ENCODE data around the gene WFIKKN2. TPM values are rescaled to one million over a fixed set of nuclear protein-coding genes. Genes with fewer than 3 reads are reported as not detected.
"Not testable (repeated sequence)": the region's sequence is repeated elsewhere in the genome, so short reads cannot be mapped to it uniquely, and the experiment has no call there.

WFIKKN2 gene
- total RNA-seq, 4 donors from 2014 or later, result 0.09 to 0.22 (median 0.20) TPM; not detected in 1

DNA sequence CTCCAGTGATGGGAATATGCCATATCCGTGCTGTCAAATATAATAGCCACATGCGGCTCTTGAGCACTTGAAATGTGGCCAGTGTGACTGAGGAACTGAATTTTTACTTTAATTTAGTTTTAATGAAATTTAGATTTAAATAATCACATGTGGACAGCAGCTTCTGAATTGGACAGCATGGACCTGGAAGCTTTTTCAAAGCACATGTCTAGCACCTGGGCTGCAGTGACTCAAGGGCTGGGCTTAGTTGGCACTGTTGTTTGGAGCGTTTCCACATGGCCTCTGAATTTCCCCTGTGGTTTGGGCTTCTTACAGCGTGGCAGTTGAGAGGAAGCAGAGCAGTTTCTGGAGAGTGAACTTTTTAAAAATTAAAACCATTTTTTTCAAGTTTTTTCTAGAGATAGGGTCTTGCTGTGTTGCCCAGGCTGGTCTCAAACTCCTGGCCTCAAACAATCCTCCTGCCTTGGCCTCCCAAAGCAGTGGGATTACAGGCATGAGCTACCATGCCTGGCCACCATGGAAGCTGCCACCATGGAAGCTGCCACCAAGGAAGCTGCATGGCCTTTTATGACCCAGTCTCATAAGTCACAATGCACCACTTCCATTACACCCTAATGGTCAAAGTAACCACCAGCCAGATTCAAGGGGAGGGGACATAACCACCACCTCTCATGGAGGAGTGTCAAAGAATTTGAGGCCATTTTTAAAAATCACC is 37.5 kb downstream of the WFIKKN2 start:
- Histone ChIP-seq H3K4me1 (peaks cover 30 to 32% of the 10 kb centered on the region in 2 donors), H3K27me3 (no peaks in the 10 kb centered on the region), H3K36me3 (no peaks in the 10 kb centered on the region), H3K9me3 (no peaks in the 10 kb centered on the region), H3K4me3 (no peak overlapping the region), H3K27ac (peak overlapping the region; percentile 56 to 80 (median 78))
- in situ Hi-C loops (cut with MboI; ENCODE audit: low sequenced_read_pairs in 4 of 4) (loop anchor here in 2 of 4 donors (25.0 kb wide), 1 partner anchor 289 kb away; the partner anchor contains the start of genes NME1 (in 2 of the 2) and NME2 (in 2 of the 2)), intact Hi-C loops (cut with DNase I; ENCODE audit: low total_unique reads) (no loop called here)
- ATAC-seq (peak; percentile 92 to 94), DNase-seq (peak; percentile 62 to 80)
- TF ChIP-seq POLR2A (IDR thresholded peaks at IDR 0.05), result no peak
- TF ChIP-seq, protein P1, sequence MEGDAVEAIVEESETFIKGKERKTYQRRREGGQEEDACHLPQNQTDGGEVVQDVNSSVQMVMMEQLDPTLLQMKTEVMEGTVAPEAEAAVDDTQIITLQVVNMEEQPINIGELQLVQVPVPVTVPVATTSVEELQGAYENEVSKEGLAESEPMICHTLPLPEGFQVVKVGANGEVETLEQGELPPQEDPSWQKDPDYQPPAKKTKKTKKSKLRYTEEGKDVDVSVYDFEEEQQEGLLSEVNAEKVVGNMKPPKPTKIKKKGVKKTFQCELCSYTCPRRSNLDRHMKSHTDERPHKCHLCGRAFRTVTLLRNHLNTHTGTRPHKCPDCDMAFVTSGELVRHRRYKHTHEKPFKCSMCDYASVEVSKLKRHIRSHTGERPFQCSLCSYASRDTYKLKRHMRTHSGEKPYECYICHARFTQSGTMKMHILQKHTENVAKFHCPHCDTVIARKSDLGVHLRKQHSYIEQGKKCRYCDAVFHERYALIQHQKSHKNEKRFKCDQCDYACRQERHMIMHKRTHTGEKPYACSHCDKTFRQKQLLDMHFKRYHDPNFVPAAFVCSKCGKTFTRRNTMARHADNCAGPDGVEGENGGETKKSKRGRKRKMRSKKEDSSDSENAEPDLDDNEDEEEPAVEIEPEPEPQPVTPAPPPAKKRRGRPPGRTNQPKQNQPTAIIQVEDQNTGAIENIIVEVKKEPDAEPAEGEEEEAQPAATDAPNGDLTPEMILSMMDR (IDR thresholded peaks at IDR 0.05 in 4 of 5, conservative IDR thresholded peaks at IDR 0.05 in 1 of 5), result no peak

DNA sequence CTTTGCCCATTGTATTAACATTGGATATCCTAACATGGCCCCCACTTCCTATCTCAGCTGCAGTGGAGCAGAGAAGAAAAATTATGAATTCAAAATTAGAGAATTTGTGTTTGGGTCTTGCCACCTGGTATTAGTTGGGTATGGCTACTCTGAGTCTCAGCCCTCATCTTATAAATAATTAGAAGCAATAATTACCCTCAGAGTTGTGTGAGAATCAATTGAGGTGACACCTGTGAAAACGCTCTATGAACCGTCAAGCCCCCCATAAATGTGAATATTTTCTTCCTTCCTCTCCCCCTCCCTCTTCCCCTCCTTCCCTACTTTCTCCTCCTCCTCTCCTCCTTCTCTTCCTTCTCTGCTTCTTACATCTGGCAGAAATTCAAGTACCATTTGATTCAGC is 39.7 kb downstream of the WFIKKN2 start:
- TF ChIP-seq, protein P1 (IDR thresholded peaks at IDR 0.05 in 4 of 5, conservative IDR thresholded peaks at IDR 0.05 in 1 of 5), result no peak
- TF ChIP-seq POLR2A (IDR thresholded peaks at IDR 0.05), result no peak
- intact Hi-C loops (cut with DNase I; ENCODE audit: low total_unique reads), result loop anchor here (2.0 kb wide), 1 partner anchor 30 kb away; no protein-coding TSS in a partner anchor
- in situ Hi-C loops (cut with MboI; ENCODE audit: low sequenced_read_pairs in 4 of 4), result no loop called here
- Histone ChIP-seq H3K4me3 (no peak overlapping the region), H3K27me3 (no peaks in the 10 kb centered on the region), H3K27ac (no peak overlapping the region), H3K36me3 (no peaks in the 10 kb centered on the region), H3K9me3 (no peaks in the 10 kb centered on the region), H3K4me1 (peaks cover 19 to 20% of the 10 kb centered on the region in 2 donors)
- DNase-seq, result no peak
- no peak for ATAC-seq

DNA sequence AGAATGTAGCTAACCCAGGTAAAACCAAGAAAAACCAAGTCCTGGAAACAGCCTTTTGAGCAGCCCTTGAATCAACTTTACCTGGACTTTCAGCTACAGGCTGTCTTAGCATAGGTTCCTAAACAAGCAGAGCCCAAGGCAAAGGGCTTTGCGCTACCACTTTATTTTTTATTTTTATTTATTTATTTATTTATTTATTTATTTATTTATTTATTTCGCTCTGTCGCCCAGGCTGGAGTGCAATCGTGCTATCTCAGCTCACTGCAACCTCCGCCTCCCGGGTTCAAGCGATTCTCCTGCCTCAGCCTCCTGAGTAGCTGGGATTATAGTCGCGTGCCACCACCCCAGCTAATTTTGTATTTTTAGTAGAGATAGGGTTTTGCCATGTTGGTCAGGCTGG is 41.7 kb downstream of the WFIKKN2 start:
- H3K4me3 ChIP-seq; H3K9me3 ChIP-seq; intact Hi-C loops (cut with DNase I; ENCODE audit: low total_unique reads); in situ Hi-C loops (cut with MboI; ENCODE audit: low sequenced_read_pairs in 4 of 4); H3K27ac ChIP-seq; H3K36me3 ChIP-seq; DNase-seq; ATAC-seq; H3K27me3 ChIP-seq: not testable (repeated sequence)
- peaks cover 12 to 16% of the 10 kb centered on the region in 2 donors for H3K4me1 ChIP-seq

DNA sequence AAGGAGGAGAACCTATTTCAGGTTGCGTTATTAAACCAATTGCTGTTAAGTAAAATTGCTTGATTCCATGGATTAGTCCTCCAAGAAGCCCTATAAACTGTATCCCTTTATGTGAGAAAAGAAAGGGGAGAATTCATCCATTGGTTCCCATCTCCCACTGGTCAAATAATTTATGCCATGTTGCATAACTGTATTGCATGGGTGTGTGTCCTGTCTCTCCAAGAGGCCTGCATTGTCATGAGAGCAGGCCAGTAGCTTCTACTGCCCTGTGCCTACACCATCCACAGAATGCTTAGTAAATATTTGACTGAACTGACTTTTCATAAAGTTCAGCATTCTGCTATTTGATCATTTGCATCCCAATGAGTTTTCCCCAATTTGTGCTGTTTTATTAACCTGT is 42.5 kb downstream of the WFIKKN2 start:
- H3K9me3 ChIP-seq, result no peaks in the 10 kb centered on the region
- ATAC-seq (no peak), DNase-seq (no peak)
- H3K4me1 ChIP-seq, result peaks cover 4 to 8% of the 10 kb centered on the region in 2 donors
- in situ Hi-C loops (cut with MboI; ENCODE audit: low sequenced_read_pairs in 4 of 4), result no loop called here
- intact Hi-C loops (cut with DNase I; ENCODE audit: low total_unique reads), result no loop called here
- H3K27ac ChIP-seq, result no peak overlapping the region
- H3K36me3 ChIP-seq, result no peaks in the 10 kb centered on the region
- no peaks in the 10 kb centered on the region for H3K27me3 ChIP-seq
- TF ChIP-seq, protein P1 (IDR thresholded peaks at IDR 0.05 in 4 of 5, conservative IDR thresholded peaks at IDR 0.05 in 1 of 5), result no peak
- no peak for TF ChIP-seq POLR2A (IDR thresholded peaks at IDR 0.05)
- no peak overlapping the region for H3K4me3 ChIP-seq

DNA sequence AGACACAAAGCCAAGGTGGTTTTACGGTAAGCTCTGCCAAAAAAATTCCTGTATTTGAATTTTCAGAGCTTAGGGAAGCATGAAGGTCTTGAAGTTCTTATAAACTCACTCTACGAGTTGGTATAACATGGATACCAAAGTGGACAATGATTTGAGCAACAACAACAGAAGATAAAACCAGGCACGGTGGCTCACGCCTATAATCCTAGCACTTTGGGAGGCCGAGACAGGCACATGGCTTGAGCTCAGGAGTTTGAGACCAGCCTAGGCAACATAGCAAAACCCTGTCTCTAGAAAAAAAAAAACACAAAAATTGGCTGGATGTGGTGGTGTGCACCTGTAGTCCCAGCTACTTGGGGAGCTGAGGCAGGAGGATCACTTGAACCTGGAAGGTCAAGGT is 43.7 kb downstream of the WFIKKN2 start:
- DNase-seq (no peak), ATAC-seq (no peak)
- Histone ChIP-seq H3K4me1 (no peaks in the 10 kb centered on the region), H3K27me3 (no peaks in the 10 kb centered on the region), H3K4me3 (no peak overlapping the region), H3K36me3 (no peaks in the 10 kb centered on the region), H3K27ac (no peak overlapping the region), H3K9me3 (no peaks in the 10 kb centered on the region)
- TF ChIP-seq POLR2A (IDR thresholded peaks at IDR 0.05), result no peak
- TF ChIP-seq, protein P1 (IDR thresholded peaks at IDR 0.05 in 4 of 5, conservative IDR thresholded peaks at IDR 0.05 in 1 of 5), result no peak
- in situ Hi-C loops (cut with MboI; ENCODE audit: low sequenced_read_pairs in 4 of 4) (no loop called here), intact Hi-C loops (cut with DNase I; ENCODE audit: low total_unique reads) (no loop called here)
